Endothelial cell (in vitro differentiated cells): ENCODE results near the gene CDH23. TPM values are rescaled to one million over a fixed set of nuclear protein-coding genes. Genes with fewer than 3 reads are reported as not detected.
A peak's percentile ranks its signal among the peaks of the same experiment; 100 is the strongest.

Experiments used
- DNase-seq: peaks from one replicate; pipeline ENCODE4 v3.0.0; 2021; ENCODE audit warnings: low spot score
- H3K27ac Mint-ChIP-seq: one replicate; pipeline ENCODE4 v1.8.0; 2021; ENCODE audit warnings: mixed read lengths, inconsistent platforms; ENCODE audit not compliant: unreplicated experiment
- H3K27me3 Mint-ChIP-seq: one replicate; pipeline ENCODE4 v1.8.0; 2021; ENCODE audit warnings: mild to moderate bottlenecking, moderate library complexity, mixed read lengths, inconsistent platforms; ENCODE audit not compliant: unreplicated experiment
- H3K36me3 Mint-ChIP-seq: one replicate; pipeline ENCODE4 v1.8.0; 2021; ENCODE audit warnings: mild to moderate bottlenecking, low read depth, mixed read lengths, inconsistent platforms; ENCODE audit not compliant: unreplicated experiment
- H3K4me1 Mint-ChIP-seq: one replicate; pipeline ENCODE4 v1.8.0; 2021; ENCODE audit warnings: mild to moderate bottlenecking, mixed read lengths, inconsistent platforms; ENCODE audit not compliant: unreplicated experiment
- H3K4me3 Mint-ChIP-seq: one replicate; pipeline ENCODE4 v1.8.0; 2021; ENCODE audit warnings: mild to moderate bottlenecking, mixed read lengths, inconsistent platforms; ENCODE audit not compliant: unreplicated experiment
- H3K9me3 Mint-ChIP-seq: one replicate; pipeline ENCODE4 v1.8.0; 2021; ENCODE audit warnings: mixed read lengths, inconsistent platforms; ENCODE audit not compliant: unreplicated experiment
- CTCF ChIP-seq: fragments of 200-600 bp; sonication (generic); IDR thresholded peaks from one replicate; pipeline ENCODE4 v1.5.0; 2021; ENCODE audit warnings: antibody characterized with exemption; ENCODE audit not compliant: unreplicated experiment
- total RNA-seq: library from RNA; stranded (reverse); fragmentation: NEBNext Ultra II Directional; extraction: Animal tissue kit (Norgen Biotek cat#: 25700); gene quantifications from one replicate; pipeline ENCODE4 v1.2.1, GENCODE V29; 2021; ENCODE audit not compliant: unreplicated experiment

Gene CDH23
- total RNA-seq, 1 donor from 2014 or later, result 0.54 TPM

- TF ChIP-seq CTCF, result no peak
- Mint-ChIP-seq H3K27ac (no peak overlapping the region), H3K36me3 (no peaks in the 10 kb centered on the region), H3K4me1 (peaks cover 14% of the 10 kb centered on the region), H3K27me3 (peaks cover 9% of the 10 kb centered on the region), H3K4me3 (no peak overlapping the region), H3K9me3 (no peaks in the 10 kb centered on the region)
- DNase-seq, result no peak
These were observed 263.6 kb downstream of the CDH23 start for GRCh38 chr10:71660313-71660712.

- Mint-ChIP-seq H3K36me3 (no peaks in the 10 kb centered on the region), H3K4me3 (no peak overlapping the region), H3K27ac (no peak overlapping the region), H3K27me3 (peaks cover 8% of the 10 kb centered on the region), H3K4me1 (peaks cover 20% of the 10 kb centered on the region), H3K9me3 (no peaks in the 10 kb centered on the region)
- no peak for DNase-seq
- TF ChIP-seq CTCF, result no peak
These were observed 264.4 kb downstream of the CDH23 start for GRCh38 chr10:71661060-71661622.

- Mint-ChIP-seq H3K27me3 (peaks cover 9% of the 10 kb centered on the region), H3K4me3 (no peak overlapping the region), H3K27ac (no peak overlapping the region)
These were observed 265.1 kb downstream of the CDH23 start for GRCh38 chr10:71661779-71662336.

GRCh38 chr10:71663311-71663710 lies 266.6 kb downstream of the CDH23 start:
- Mint-ChIP-seq H3K4me3 (peak overlapping the region; percentile 23), H3K27me3 (peaks cover 11% of the 10 kb centered on the region), H3K27ac (no peak overlapping the region), H3K9me3 (no peaks in the 10 kb centered on the region), H3K36me3 (no peaks in the 10 kb centered on the region), H3K4me1 (peaks cover 24% of the 10 kb centered on the region)
- TF ChIP-seq CTCF, result no peak
- no peak for DNase-seq

More at GRCh38 chr10:71661779-71662336, 265.1 kb downstream of the CDH23 start:
- Mint-ChIP-seq H3K36me3 (no peaks in the 10 kb centered on the region), H3K4me1 (peaks cover 25% of the 10 kb centered on the region), H3K9me3 (no peaks in the 10 kb centered on the region)
- no peak for DNase-seq
- TF ChIP-seq CTCF, result no peak

GRCh38 chr10:71664585-71664984 lies 267.9 kb downstream of the CDH23 start:
- Mint-ChIP-seq H3K4me1 (peaks cover 17% of the 10 kb centered on the region), H3K4me3 (no peak overlapping the region), H3K9me3 (no peaks in the 10 kb centered on the region), H3K27me3 (peaks cover 14% of the 10 kb centered on the region), H3K27ac (no peak overlapping the region), H3K36me3 (no peaks in the 10 kb centered on the region)
- no peak for DNase-seq
- TF ChIP-seq CTCF, result no peak
